IMR-90 (cell line): ENCODE results near the gene ARRDC1. TPM values are rescaled to one million over a fixed set of nuclear protein-coding genes. Genes with fewer than 3 reads are reported as not detected.
A peak's percentile ranks its signal among the peaks of the same experiment; 100 is the strongest.

Source experiments
- ATAC-seq: fragments of 200-7000 bp; cut with Tn5 transposase; 2 replicates; pipeline ENCODE4 v1.9.1; 2020; ENCODE audit warnings: low read depth, mild to moderate bottlenecking, moderate library complexity
- BruUV-seq: library from RNA; stranded (reverse); fragments of 400-500 nt; replicated peaks from 2 replicates; lab custom pipeline; 2021; lab: Mats Ljungman, UMichigan
- CTCF ChIA-PET: fragments of 300-600 bp; formaldehyde crosslinking; extraction: SDS; loops from one replicate; lab custom pipeline; 2021; ENCODE audit warnings: antibody characterized with exemption; lab: Yijun Ruan, JAX
- POLR2A ChIA-PET: fragments of 300-600 bp; sonication (Branson Sonifier 250); formaldehyde crosslinking; loops from one replicate; lab custom pipeline; 2022; ENCODE audit warnings: antibody characterized with exemption; ENCODE audit not compliant: unreplicated experiment; lab: Charles Lee
- DNase-seq: peaks from one replicate; pipeline ENCODE4 v3.0.0; 2013
- H2AFZ ChIP-seq: replicated peaks from 2 replicates; pipeline ENCODE3; 2013; ENCODE audit warnings: low read length, mild to moderate bottlenecking; ENCODE audit not compliant: poor library complexity
- H2AK5ac ChIP-seq: 2 replicates; pipeline ENCODE4 v1.6.1; 2013; ENCODE audit warnings: low read depth, low read length, inconsistent platforms
- H2AK9ac ChIP-seq: replicated peaks from 2 replicates; pipeline ENCODE3; 2013; ENCODE audit warnings: mild to moderate bottlenecking, low read depth, low read length, moderate library complexity; ENCODE audit not compliant: poor library complexity
- H2BK120ac ChIP-seq: 2 replicates; pipeline ENCODE4 v1.6.1; 2013; ENCODE audit warnings: low read depth, low read length, inconsistent platforms
- H2BK15ac ChIP-seq: 3 replicates; pipeline ENCODE4 v1.6.1; 2013; ENCODE audit warnings: low read depth, low read length, inconsistent platforms
- H2BK20ac ChIP-seq: 2 replicates; pipeline ENCODE4 v1.6.1; 2013; ENCODE audit warnings: low read depth, mild to moderate bottlenecking, inconsistent platforms, low read length, moderate library complexity
- H2BK5ac ChIP-seq: 2 replicates; pipeline ENCODE4 v1.6.1; 2013; ENCODE audit warnings: mild to moderate bottlenecking, low read depth, low read length, inconsistent platforms; ENCODE audit not compliant: poor library complexity, severe bottlenecking
- H3K14ac ChIP-seq: replicated peaks from 2 replicates; pipeline ENCODE4 v1.6.1; 2013; ENCODE audit warnings: low read depth, low read length, inconsistent platforms
- H3K18ac ChIP-seq: 2 replicates; pipeline ENCODE4 v1.6.1; 2013; ENCODE audit warnings: low read depth, low read length, control low read depth
- H3K23ac ChIP-seq: 2 replicates; pipeline ENCODE4 v1.6.1; 2013; ENCODE audit warnings: low read depth, low read length, inconsistent platforms
- H3K27ac ChIP-seq: 2 replicates; pipeline ENCODE4 v1.5.1; 2013; ENCODE audit warnings: mild to moderate bottlenecking, control low read depth, low read length; ENCODE audit not compliant: insufficient read depth
- H3K27me3 ChIP-seq: 2 replicates; pipeline ENCODE4 v1.6.1; 2013; ENCODE audit warnings: low read length; ENCODE audit not compliant: control insufficient read depth, insufficient read depth
- H3K36me3 ChIP-seq: 2 replicates; pipeline ENCODE4 v1.6.1; 2013; ENCODE audit warnings: low read length, mixed read lengths; ENCODE audit not compliant: control insufficient read depth, insufficient read depth
- H3K4ac ChIP-seq: 2 replicates; pipeline ENCODE4 v1.6.1; 2013; ENCODE audit warnings: low read depth, low read length, inconsistent platforms
- H3K4me1 ChIP-seq: 2 replicates; pipeline ENCODE4 v1.6.1; 2013; ENCODE audit warnings: low read length, mixed read lengths; ENCODE audit not compliant: control insufficient read depth, insufficient read depth
- H3K4me2 ChIP-seq: 2 replicates; pipeline ENCODE4 v1.6.1; 2013; ENCODE audit warnings: low read depth, mild to moderate bottlenecking, control low read depth, low read length, moderate library complexity
- H3K4me3 ChIP-seq: 2 replicates; pipeline ENCODE4 v1.5.1; 2013; ENCODE audit warnings: low read depth, mild to moderate bottlenecking, control low read depth, low read length, moderate library complexity; ENCODE audit not compliant: insufficient read depth
- H3K56ac ChIP-seq: 2 replicates; pipeline ENCODE4 v1.6.1; 2013; ENCODE audit warnings: low read length, inconsistent platforms; ENCODE audit not compliant: insufficient read depth; ENCODE audit errors: extremely low read depth
- H3K79me1 ChIP-seq, 2 experiments: 2 replicates each; pipeline ENCODE4 v1.6.1; 2013; ENCODE audit warnings: low read length in 2 of 2, inconsistent platforms in 1 of 2, low read depth in 1 of 2
- H3K9ac ChIP-seq: 2 replicates; pipeline ENCODE4 v1.6.1; 2013; ENCODE audit warnings: low read depth, low read length, control low read depth
- H3K9me1 ChIP-seq: 2 replicates; pipeline ENCODE4 v1.6.1; 2013; ENCODE audit warnings: low read length, inconsistent platforms; ENCODE audit not compliant: insufficient read depth
- H3K9me3 ChIP-seq: 2 replicates; pipeline ENCODE4 v1.6.1; 2013; ENCODE audit warnings: low read length; ENCODE audit not compliant: control insufficient read depth, insufficient read depth
- H4K20me1 ChIP-seq: 2 replicates; pipeline ENCODE4 v1.6.1; 2013; ENCODE audit warnings: low read length, inconsistent platforms; ENCODE audit not compliant: insufficient read depth
- H4K5ac ChIP-seq: 2 replicates; pipeline ENCODE4 v1.6.1; 2013; ENCODE audit warnings: mild to moderate bottlenecking, low read depth, low read length, control low read depth
- H4K8ac ChIP-seq, 2 experiments: 2 replicates each; pipeline ENCODE4 v1.6.1; 2013; ENCODE audit warnings: low read depth in 2 of 2, low read length in 2 of 2, control low read depth in 1 of 2, inconsistent platforms in 1 of 2
- H4K91ac ChIP-seq: 2 replicates; pipeline ENCODE4 v1.6.1; 2013; ENCODE audit warnings: low read depth, low read length, inconsistent platforms; ENCODE audit not compliant: insufficient read depth
- BHLHE40 ChIP-seq: fragments of 150-350 bp; IDR thresholded peaks from 2 replicates; pipeline ENCODE4 v1.6.1; 2016; ENCODE audit warnings: mild to moderate bottlenecking, low read depth, low read length
- CEBPB ChIP-seq: IDR thresholded peaks from 2 replicates; pipeline ENCODE4 v1.6.1; 2012; ENCODE audit warnings: low read depth, low read length, improper control_type of control experiment
- CHD1 ChIP-seq: IDR thresholded peaks from 2 replicates; pipeline ENCODE4 v1.6.1; 2012; ENCODE audit warnings: low read depth, low read length, improper control_type of control experiment
- CTCF ChIP-seq: conservative IDR thresholded peaks from 2 replicates; pipeline ENCODE4 v1.5.1; 2012; ENCODE audit warnings: mild to moderate bottlenecking, low read depth, low read length, improper control_type of control experiment
- MAFK ChIP-seq: IDR thresholded peaks from 2 replicates; pipeline ENCODE4 v1.6.1; 2012; ENCODE audit warnings: low read depth, low read length, improper control_type of control experiment
- MXI1 ChIP-seq: IDR thresholded peaks from 2 replicates; pipeline ENCODE4 v1.6.1; 2012; ENCODE audit warnings: low read depth, mild to moderate bottlenecking, low read length, moderate library complexity, borderline replicate concordance
- NFE2L2 ChIP-seq: fragments of 150-350 bp; IDR thresholded peaks from 2 replicates; pipeline ENCODE4 v1.6.1; 2016; ENCODE audit warnings: low read depth, mild to moderate bottlenecking, low read length
- POLR2A ChIP-seq: IDR thresholded peaks from 2 replicates; pipeline ENCODE4 v1.6.1; 2012; ENCODE audit warnings: mild to moderate bottlenecking, low read depth, low read length
- RCOR1 ChIP-seq: IDR thresholded peaks from 2 replicates; pipeline ENCODE4 v1.6.1; 2012; ENCODE audit warnings: mild to moderate bottlenecking, low read length, improper control_type of control experiment; ENCODE audit not compliant: insufficient replicate concordance
- RFX5 ChIP-seq: IDR thresholded peaks from 2 replicates; pipeline ENCODE4 v1.8.0; 2012; ENCODE audit warnings: low read depth, mild to moderate bottlenecking, low read length, moderate library complexity
- SMC3 ChIP-seq: fragments of 150-350 bp; IDR thresholded peaks from 2 replicates; pipeline ENCODE4 v1.6.1; 2016; ENCODE audit warnings: low read depth, mild to moderate bottlenecking, antibody characterized with exemption, low read length, moderate library complexity
- WGBS, 2 experiments: methylation state at CpG; one replicate each; pipeline versions ENCODE4 v1.1.5 to v1.1.7; 2013; ENCODE audit warnings: missing lambda C conversion rate in 2 of 2; ENCODE audit not compliant: insufficient read length in 1 of 2; ENCODE audit errors: extremely low coverage in 2 of 2; 5-methylcytosine and 5-hydroxymethylcytosine counted together
- dilution Hi-C: fragments of 300-500 bp; cut with HindIII; formaldehyde crosslinking; loops from one replicate; pipeline ENCODE4 v1.14.3; 2018; ENCODE audit warnings: low sequenced_read_pairs; ENCODE audit not compliant: unreplicated experiment
- in situ Hi-C: fragments of 300-500 bp; cut with MboI; formaldehyde crosslinking; loops from 3 replicates; pipeline ENCODE4 v1.14.3; 2019; ENCODE audit warnings: low sequenced_read_pairs, inconsistent platforms, mixed read lengths
- intact Hi-C: fragments of 100-400 bp; cut with micrococcal nuclease; formaldehyde crosslinking; loops from 2 replicates; pipeline ENCODE4 v1.10.0; 2022
- polyA plus RNA-seq, 3 experiments: library from polyadenylated mRNA; depleted of rRNA; stranded (reverse); fragments of >200 nt; gene quantifications; 2 replicates each; pipeline ENCODE4 v1.2.3, GENCODE V29; 2012; ENCODE audit warnings: low replicate concordance in 1 of 3
- total RNA-seq: library from RNA; depleted of rRNA; stranded (reverse); fragments of >200 nt; gene quantifications from 2 replicates; pipeline ENCODE4 v1.2.3, GENCODE V29; 2012
- TF ChIP-seq, protein P1 (sequence below): fragments of 150-350 bp; IDR thresholded peaks from 2 replicates; pipeline ENCODE4 v1.6.1; 2017; ENCODE audit warnings: mild to moderate bottlenecking, antibody characterized with exemption, low read length, low read depth

The ARRDC1 gene
- total and polyA plus RNA-seq, 2 of the 4 experiments (the other 2 are of a cell fraction): 7.7 to 41.4 TPM

DNA sequence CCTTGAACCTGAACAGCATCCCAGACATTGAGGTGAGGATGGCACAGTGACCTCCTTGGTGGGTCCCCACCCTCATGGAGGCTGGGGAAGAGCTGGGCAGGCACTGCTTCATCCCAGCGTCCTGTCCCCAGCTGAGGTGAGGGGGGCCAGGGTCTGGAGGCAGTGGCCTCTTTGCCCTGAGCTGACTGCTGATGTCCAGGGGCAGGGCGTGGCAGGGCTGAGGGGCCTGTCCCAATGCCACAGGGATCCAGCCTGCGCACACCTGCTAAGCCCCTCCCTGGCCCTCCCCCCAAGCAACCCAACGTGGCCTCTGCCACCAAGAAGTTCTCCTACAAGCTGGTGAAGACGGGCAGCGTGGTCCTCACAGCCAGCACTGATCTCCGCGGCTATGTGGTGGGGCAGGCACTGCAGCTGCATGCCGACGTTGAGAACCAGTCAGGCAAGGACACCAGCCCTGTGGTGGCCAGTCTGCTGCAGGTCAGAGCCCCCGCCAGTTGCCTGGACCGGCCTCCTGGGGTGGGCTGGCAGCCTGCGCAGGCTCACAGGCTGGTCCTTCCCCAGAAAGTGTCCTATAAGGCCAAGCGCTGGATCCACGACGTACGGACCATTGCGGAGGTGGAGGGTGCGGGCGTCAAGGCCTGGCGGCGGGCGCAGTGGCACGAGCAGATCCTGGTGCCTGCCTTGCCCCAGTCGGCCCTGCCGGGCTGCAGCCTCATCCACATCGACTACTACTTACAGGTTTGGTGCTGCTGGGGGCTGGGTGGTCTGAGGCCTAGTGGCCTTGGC lies 8.4 kb downstream of the ARRDC1 start:
- Histone ChIP-seq H3K9me1 (peaks cover 29% of the 10 kb centered on the region), H3K4me1 (peaks cover 16% of the 10 kb centered on the region), H2AK5ac (0 out of 2 replicates have a peak overlapping the region, but pooled peaks have one; percentile 15), H4K20me1 (peaks cover 15% of the 10 kb centered on the region; the same call in 1 of the 2 replicates), H2BK15ac (no peak overlapping the region), H2BK5ac (no peak overlapping the region), H3K14ac (no peak overlapping the region), H4K8ac (no peak overlapping the region), H2BK120ac (no peak overlapping the region), H3K56ac (no peak overlapping the region), H3K36me3 (peaks cover 26% of the 10 kb centered on the region), H3K9me3 (no peaks in the 10 kb centered on the region), H3K23ac (no peak overlapping the region), H4K91ac (no peak overlapping the region), H2BK20ac (no peak overlapping the region), H3K27ac (no peak overlapping the region), H3K27me3 (no peaks in the 10 kb centered on the region), H4K5ac (no peak overlapping the region), H3K79me1 (peaks cover 24 to 59% of the 10 kb centered on the region in 2 experiments), H2AFZ (no peak overlapping the region), H2AK9ac (no peak overlapping the region), H3K9ac (no peak overlapping the region), H3K18ac (no peak overlapping the region), H3K4me3 (no peak overlapping the region), H3K4me2 (no peak overlapping the region), H3K4ac (no peak overlapping the region)
- intact Hi-C loops: no loop called here
- no peak for ATAC-seq
- CTCF ChIA-PET: no interaction called here
- no TSS peak for BruUV-seq
- POLR2A ChIA-PET: no interaction called here
- TF ChIP-seq RCOR1: no peak
- TF ChIP-seq, protein P1, sequence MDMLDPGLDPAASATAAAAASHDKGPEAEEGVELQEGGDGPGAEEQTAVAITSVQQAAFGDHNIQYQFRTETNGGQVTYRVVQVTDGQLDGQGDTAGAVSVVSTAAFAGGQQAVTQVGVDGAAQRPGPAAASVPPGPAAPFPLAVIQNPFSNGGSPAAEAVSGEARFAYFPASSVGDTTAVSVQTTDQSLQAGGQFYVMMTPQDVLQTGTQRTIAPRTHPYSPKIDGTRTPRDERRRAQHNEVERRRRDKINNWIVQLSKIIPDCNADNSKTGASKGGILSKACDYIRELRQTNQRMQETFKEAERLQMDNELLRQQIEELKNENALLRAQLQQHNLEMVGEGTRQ: no peak
- TF ChIP-seq NFE2L2: no peak
- TF ChIP-seq CTCF: no peak
- TF ChIP-seq POLR2A: no peak
- TF ChIP-seq RFX5: no peak
- no peak for TF ChIP-seq CHD1
- no peak for TF ChIP-seq BHLHE40
- no peak for TF ChIP-seq MAFK
- TF ChIP-seq SMC3: no peak
- no peak for TF ChIP-seq MXI1
- TF ChIP-seq CEBPB: no peak
- 98% methylated on average over 13 of the region's 27 CpGs; no CpG with 5 or more reads in 1 of the 2 experiments for WGBS, 2 experiments
- dilution Hi-C loops: no loop called here
- in situ Hi-C loops: no loop called here
- DNase-seq: no peak
